HFFc6 (cell line): ENCODE data around the gene KRT15. TPM values are rescaled to one million over a fixed set of nuclear protein-coding genes. Genes with fewer than 3 reads are reported as not detected.

Experiments
- microRNA-seq: library from miRNA; unstranded; fragments of <30 nt; microRNA quantifications from one replicate; pipeline ENCODE4, GENCODE V29; 2019
- total RNA-seq, 6 experiments: library from RNA; stranded (reverse); fragmentation: NEBNext Ultra II Directional; extraction: Animal tissue kit (Norgen Biotek cat#: 25700); gene quantifications; 2 replicates in 1 of 6; 3 replicates in 5 of 6; pipeline ENCODE4 v1.2.3, GENCODE V29; 2021

KRT15 gene
- total RNA-seq, 6 experiments from 2014 or later = 5.0 to 8.6 (median 6.9) TPM

Small RNA genes lying within 50 kb of the gene (microRNA-seq; reads per million reads assigned to microRNA genes)
- gene MIR6510 = not detected

Other genes starting within 250 kb of the KRT15 start
- gene KRTAP9-7, start 243.2 kb downstream of the KRT15 start, total RNA-seq = not detected
- not detected for gene KRTAP29-1, start 216.0 kb downstream of the KRT15 start, total RNA-seq
- gene KRTAP16-1, start 209.6 kb downstream of the KRT15 start, total RNA-seq = not detected
- gene KRTAP17-1, start 203.2 kb downstream of the KRT15 start, total RNA-seq = not detected
- not detected for gene KRT33A, start 168.1 kb downstream of the KRT15 start, total RNA-seq
- gene KRT33B, start 149.1 kb downstream of the KRT15 start, total RNA-seq = 1 to 10 TPM in 2 of 6 experiments, under 1 TPM in 4; 0.75 to 2.5 (median 0.96) TPM
- gene KRT34, start 136.6 kb downstream of the KRT15 start, total RNA-seq = 100 to 1,000 TPM in 2 of 6 experiments, 10 to 100 TPM in 4; 58.8 to 247 (median 71.3) TPM
- under 1 TPM in 2 of 6 experiments, not detected in 4; 0.09 to 0.14 TPM for gene KRT31, start 121.3 kb downstream of the KRT15 start, total RNA-seq
- gene KRT37, start 94.3 kb downstream of the KRT15 start, total RNA-seq = not detected
- under 1 TPM; 0.25 to 0.62 (median 0.43) TPM for gene KRT38, start 77.9 kb downstream of the KRT15 start, total RNA-seq
- under 1 TPM in 2 of 6 experiments, not detected in 4; 0.14 TPM for gene KRT32, start 51.5 kb downstream of the KRT15 start, total RNA-seq
- gene KRT35, start 37.7 kb downstream of the KRT15 start, total RNA-seq = not detected
- not detected for gene KRT36, start 29.0 kb downstream of the KRT15 start, total RNA-seq
- not detected for gene KRT13, start 13.3 kb downstream of the KRT15 start, total RNA-seq
- gene KRT19, start 9.4 kb upstream of the KRT15 start, total RNA-seq = 100 to 1,000 TPM in 2 of 6 experiments, 10 to 100 TPM in 4; 45.7 to 244 (median 50.6) TPM
- gene KRT9, start 53.2 kb upstream of the KRT15 start, total RNA-seq = not detected
- gene KRT14, start 68.0 kb upstream of the KRT15 start, total RNA-seq = 1 to 10 TPM in 4 of 6 experiments, under 1 TPM in 2; 0.14 to 2.0 (median 1.5) TPM
- gene KRT16, start 93.9 kb upstream of the KRT15 start, total RNA-seq = under 1 TPM in 4 of 6 experiments, not detected in 2; 0.11 to 0.47 (median 0.17) TPM
- 1 to 10 TPM; 1.0 to 3.9 (median 2.9) TPM for gene KRT17, start 105.7 kb upstream of the KRT15 start, total RNA-seq
- gene EIF1, start 170.0 kb upstream of the KRT15 start, total RNA-seq = 100 to 1,000 TPM; 723 to 810 (median 781) TPM
- not detected for gene GAST, start 193.4 kb upstream of the KRT15 start, total RNA-seq
- gene HAP1, start 215.8 kb upstream of the KRT15 start, total RNA-seq = under 1 TPM in 2 of 6 experiments, not detected in 4; 0.09 to 0.12 TPM